ENCODE data around the gene ARHGAP6.

- TF ChIP-seq, protein P1, sequence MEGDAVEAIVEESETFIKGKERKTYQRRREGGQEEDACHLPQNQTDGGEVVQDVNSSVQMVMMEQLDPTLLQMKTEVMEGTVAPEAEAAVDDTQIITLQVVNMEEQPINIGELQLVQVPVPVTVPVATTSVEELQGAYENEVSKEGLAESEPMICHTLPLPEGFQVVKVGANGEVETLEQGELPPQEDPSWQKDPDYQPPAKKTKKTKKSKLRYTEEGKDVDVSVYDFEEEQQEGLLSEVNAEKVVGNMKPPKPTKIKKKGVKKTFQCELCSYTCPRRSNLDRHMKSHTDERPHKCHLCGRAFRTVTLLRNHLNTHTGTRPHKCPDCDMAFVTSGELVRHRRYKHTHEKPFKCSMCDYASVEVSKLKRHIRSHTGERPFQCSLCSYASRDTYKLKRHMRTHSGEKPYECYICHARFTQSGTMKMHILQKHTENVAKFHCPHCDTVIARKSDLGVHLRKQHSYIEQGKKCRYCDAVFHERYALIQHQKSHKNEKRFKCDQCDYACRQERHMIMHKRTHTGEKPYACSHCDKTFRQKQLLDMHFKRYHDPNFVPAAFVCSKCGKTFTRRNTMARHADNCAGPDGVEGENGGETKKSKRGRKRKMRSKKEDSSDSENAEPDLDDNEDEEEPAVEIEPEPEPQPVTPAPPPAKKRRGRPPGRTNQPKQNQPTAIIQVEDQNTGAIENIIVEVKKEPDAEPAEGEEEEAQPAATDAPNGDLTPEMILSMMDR (conservative IDR thresholded peaks at IDR 0.05), result no peak
- TF ChIP-seq ZFX (IDR thresholded peaks at IDR 0.05), result no peak
Measured at GRCh38 chrX:11655282-11656015, 10.3 kb downstream of the ARHGAP6 start.

Data from C4-2B (cell line).